Keratinocyte (primary cell): ENCODE measurements around the gene SPPL3. TPM values are rescaled to one million over a fixed set of nuclear protein-coding genes. Genes with fewer than 3 reads are reported as not detected.

ENCODE experiments used
- DNase-seq: peaks from one replicate; pipeline ENCODE4 v3.0.0-alpha.2; 2011; ENCODE audit warnings: low read depth, missing footprints, low spot score
- FAIRE-seq: peaks from 2 replicates; lab custom pipeline; 2011; peaks lifted over from hg19 to GRCh38; lab: Jason Lieb, UNC
- H2AFZ ChIP-seq: 2 replicates; pipeline ENCODE4 v1.6.0; 2012; ENCODE audit warnings: low read length, control low read depth, inconsistent platforms; ENCODE audit not compliant: control insufficient read depth
- H3K27ac ChIP-seq: 2 replicates; pipeline ENCODE4 v1.5.1; 2011; ENCODE audit warnings: low read length; ENCODE audit not compliant: control insufficient read depth, insufficient read depth
- H3K27me3 ChIP-seq: 3 replicates; pipeline ENCODE4 v1.6.0; 2011; ENCODE audit warnings: low read length; ENCODE audit not compliant: control insufficient read depth, insufficient read depth; ENCODE audit errors: extremely low read depth
- H3K36me3 ChIP-seq, 2 experiments: 2 replicates in 1 of 2; 3 replicates in 1 of 2; pipeline ENCODE4 v1.5.1; 2011; ENCODE audit warnings: low read length in 2 of 2, mild to moderate bottlenecking in 1 of 2; ENCODE audit not compliant: control insufficient read depth in 2 of 2, insufficient read depth in 2 of 2; ENCODE audit errors: extremely low read depth in 1 of 2
- H3K4me1 ChIP-seq: 3 replicates; pipeline ENCODE4 v1.5.1; 2011; ENCODE audit warnings: low read length; ENCODE audit not compliant: control insufficient read depth, insufficient read depth; ENCODE audit errors: extremely low read depth
- H3K4me2 ChIP-seq: 3 replicates; pipeline ENCODE4 v1.6.0; 2011; ENCODE audit warnings: low read depth, low read length; ENCODE audit not compliant: control insufficient read depth, insufficient read depth; ENCODE audit errors: extremely low read depth
- H3K4me3 ChIP-seq, 3 experiments: fragments of 200-600 bp in 1 of 3; sonication (generic) in 1 of 3; 2 replicates in 2 of 3; 3 replicates in 1 of 3; pipeline ENCODE4 v1.5.1; 2011 to 2016; ENCODE audit warnings: low read length in 3 of 3, mild to moderate bottlenecking in 3 of 3, control low read depth in 2 of 3, inconsistent platforms in 1 of 3, low read depth in 1 of 3, mixed read lengths in 1 of 3, mixed run types in 1 of 3, moderate library complexity in 1 of 3; ENCODE audit not compliant: control insufficient read depth in 2 of 3, insufficient read depth in 2 of 3; ENCODE audit errors: extremely low read depth in 1 of 3
- H3K79me2 ChIP-seq: 2 replicates; pipeline ENCODE4 v1.6.0; 2012; ENCODE audit warnings: low read length; ENCODE audit not compliant: control insufficient read depth, insufficient read depth
- H3K9ac ChIP-seq: 3 replicates; pipeline ENCODE4 v1.6.0; 2011; ENCODE audit warnings: low read length; ENCODE audit not compliant: control insufficient read depth, insufficient read depth; ENCODE audit errors: extremely low read depth
- H3K9me1 ChIP-seq: 3 replicates; pipeline ENCODE4 v1.6.0; 2011; ENCODE audit warnings: low read length; ENCODE audit not compliant: control insufficient read depth, insufficient read depth; ENCODE audit errors: extremely low read depth
- H3K9me3 ChIP-seq: 2 replicates; pipeline ENCODE4 v1.5.1; 2012; ENCODE audit warnings: low read depth, low read length; ENCODE audit not compliant: control insufficient read depth
- H4K20me1 ChIP-seq: 3 replicates; pipeline ENCODE4 v1.6.0; 2011; ENCODE audit warnings: low read length; ENCODE audit not compliant: control insufficient read depth, insufficient read depth; ENCODE audit errors: extremely low read depth
- EZH2 ChIP-seq: IDR thresholded peaks from one replicate; pipeline ENCODE4 v1.6.1; 2012; ENCODE audit warnings: inconsistent platforms, mild to moderate bottlenecking, low read length, moderate library complexity
- dilution Hi-C: fragments of 300-500 bp; cut with MboI; formaldehyde crosslinking; loops from one replicate; pipeline ENCODE4 v1.7.0; 2020; ENCODE audit warnings: low sequenced_read_pairs; ENCODE audit not compliant: extremely low pct_ligation_motif_present
- polyA plus RNA-seq, 5 experiments: library from polyadenylated mRNA; depleted of rRNA in 3 of 5; stranded (reverse) in 3 of 5; stranded (forward) in 1 of 5; unstranded in 1 of 5; fragments of >200 nt; gene quantifications; 1 replicate in 1 of 5; 2 replicates in 3 of 5; 3 replicates in 1 of 5; pipeline versions ENCODE4 v1.2.1 to v1.2.3, GENCODE V29; 2011 to 2012; ENCODE audit warnings: missing spikeins in 2 of 5, low read depth in 1 of 5, low replicate concordance in 1 of 5
- TF ChIP-seq, protein P1 (sequence below), 3 experiments: IDR thresholded peaks in 1 of 3; conservative IDR thresholded peaks in 1 of 3; optimal IDR thresholded peaks in 1 of 3; 2 replicates in 2 of 3; 3 replicates in 1 of 3; pipeline versions ENCODE3 to v1.5.1; 2011; ENCODE audit warnings: low read length in 3 of 3, mild to moderate bottlenecking in 3 of 3, moderate library complexity in 2 of 3, control low read depth in 1 of 3, inconsistent platforms in 1 of 3; ENCODE audit not compliant: insufficient read depth in 2 of 3; ENCODE audit errors: extremely low read depth in 1 of 3

SPPL3 gene
- polyA plus RNA-seq, 1 donor (not counting 4 experiments of a cell fraction or from before 2014, with no cell fraction given): 28.3 TPM

DNA sequence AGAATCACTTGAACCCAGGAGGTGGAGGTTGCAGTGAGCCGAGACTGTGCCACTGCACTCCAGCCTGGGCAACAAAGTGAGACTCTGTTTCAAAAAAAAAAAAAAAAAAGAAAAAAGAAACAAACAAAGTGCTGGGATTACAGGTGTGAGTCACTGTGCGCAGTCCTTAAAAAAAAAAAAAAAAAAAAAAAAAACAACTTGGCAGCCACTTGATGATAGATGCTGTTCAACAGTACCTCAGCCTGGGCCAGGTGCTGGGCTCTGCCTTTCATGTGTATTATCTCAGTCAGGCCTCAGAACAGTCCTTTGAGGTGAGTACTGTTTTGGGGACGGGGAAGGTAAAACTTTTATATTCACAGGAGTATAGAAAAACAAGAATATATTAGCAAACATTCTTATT, 169.0 kb downstream of the SPPL3 start:
- Histone ChIP-seq H3K79me2 (no peaks in the 10 kb centered on the region), H3K4me2 (no peak overlapping the region), H3K27ac (no peak overlapping the region), H3K36me3 (no peaks in the 10 kb centered on the region), H3K9ac (no peak overlapping the region), H3K9me3 (no peaks in the 10 kb centered on the region), H3K4me3 (no peak overlapping the region), H3K27me3 (no peaks in the 10 kb centered on the region), H3K4me1 (no peaks in the 10 kb centered on the region), H3K9me1 (no peaks in the 10 kb centered on the region), H2AFZ (no peak overlapping the region), H4K20me1 (no peaks in the 10 kb centered on the region)
- no peak for DNase-seq
- dilution Hi-C loops: no loop called here
- no peak for FAIRE-seq
- TF ChIP-seq, protein P1, sequence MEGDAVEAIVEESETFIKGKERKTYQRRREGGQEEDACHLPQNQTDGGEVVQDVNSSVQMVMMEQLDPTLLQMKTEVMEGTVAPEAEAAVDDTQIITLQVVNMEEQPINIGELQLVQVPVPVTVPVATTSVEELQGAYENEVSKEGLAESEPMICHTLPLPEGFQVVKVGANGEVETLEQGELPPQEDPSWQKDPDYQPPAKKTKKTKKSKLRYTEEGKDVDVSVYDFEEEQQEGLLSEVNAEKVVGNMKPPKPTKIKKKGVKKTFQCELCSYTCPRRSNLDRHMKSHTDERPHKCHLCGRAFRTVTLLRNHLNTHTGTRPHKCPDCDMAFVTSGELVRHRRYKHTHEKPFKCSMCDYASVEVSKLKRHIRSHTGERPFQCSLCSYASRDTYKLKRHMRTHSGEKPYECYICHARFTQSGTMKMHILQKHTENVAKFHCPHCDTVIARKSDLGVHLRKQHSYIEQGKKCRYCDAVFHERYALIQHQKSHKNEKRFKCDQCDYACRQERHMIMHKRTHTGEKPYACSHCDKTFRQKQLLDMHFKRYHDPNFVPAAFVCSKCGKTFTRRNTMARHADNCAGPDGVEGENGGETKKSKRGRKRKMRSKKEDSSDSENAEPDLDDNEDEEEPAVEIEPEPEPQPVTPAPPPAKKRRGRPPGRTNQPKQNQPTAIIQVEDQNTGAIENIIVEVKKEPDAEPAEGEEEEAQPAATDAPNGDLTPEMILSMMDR (optimal IDR thresholded peaks at IDR 0.05 in 1 of 3, IDR thresholded peaks at IDR 0.05 in 1 of 3, conservative IDR thresholded peaks at IDR 0.05 in 1 of 3; ENCODE audit: extremely low read depth in 1 of 3, insufficient read depth in 2 of 3, low read length in 3 of 3): no peak
- no peak for TF ChIP-seq EZH2

DNA sequence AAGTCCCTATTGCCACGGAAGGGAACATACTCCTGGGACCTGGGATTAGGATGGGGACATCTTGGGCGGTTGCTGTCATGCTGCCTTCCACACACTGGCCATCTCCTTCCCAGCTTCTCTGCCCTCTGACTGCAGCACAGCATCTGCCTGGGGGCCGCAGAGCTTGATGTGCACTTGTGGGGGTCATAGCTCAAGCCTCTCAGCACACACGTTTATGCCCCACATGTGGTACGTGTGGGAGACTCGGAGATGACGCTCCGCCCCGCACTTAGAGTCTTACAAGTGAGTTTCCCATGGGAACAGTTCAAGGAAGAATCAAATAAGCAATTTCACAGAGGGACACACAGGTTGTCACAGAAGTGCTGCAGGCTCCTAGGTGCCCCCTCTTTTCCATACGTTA, 169.9 kb downstream of the SPPL3 start:
- Histone ChIP-seq H3K27me3 (no peaks in the 10 kb centered on the region), H3K27ac (no peak overlapping the region), H3K9me1 (no peaks in the 10 kb centered on the region), H3K9ac (no peak overlapping the region), H3K4me1 (no peaks in the 10 kb centered on the region), H4K20me1 (no peaks in the 10 kb centered on the region), H3K36me3 (peaks cover 0 to 1% of the 10 kb centered on the region in 2 experiments), H3K79me2 (no peaks in the 10 kb centered on the region), H3K9me3 (no peaks in the 10 kb centered on the region), H3K4me2 (no peak overlapping the region), H3K4me3 (no peak overlapping the region), H2AFZ (no peak overlapping the region)
- no peak for TF ChIP-seq EZH2
- TF ChIP-seq, protein P1 (optimal IDR thresholded peaks at IDR 0.05 in 1 of 3, IDR thresholded peaks at IDR 0.05 in 1 of 3, conservative IDR thresholded peaks at IDR 0.05 in 1 of 3; ENCODE audit: extremely low read depth in 1 of 3, insufficient read depth in 2 of 3, low read length in 3 of 3): no peak
- dilution Hi-C loops: no loop called here
- DNase-seq (no peak), FAIRE-seq (no peak)
